ENCODE data around the gene CHAD. TPM values are rescaled to one million over a fixed set of nuclear protein-coding genes. Genes with fewer than 3 reads are reported as not detected.
"Not testable (repeated sequence)": the region's sequence is repeated elsewhere in the genome, so short reads cannot be mapped to it uniquely, and the experiment has no call there.

CHAD gene
- total and polyA plus RNA-seq, 2 experiments from 2014 or later: not detected

- Histone ChIP-seq H3K9ac (no peak overlapping the region), H3K4me3 (no peak overlapping the region), H3K9me2 (ENCODE audit: insufficient read depth) (no peaks in the 10 kb centered on the region), H3K27ac (no peak overlapping the region), H2AFZ (no peak overlapping the region), H3K4me2 (ENCODE audit: unreplicated experiment) (no peak overlapping the region), H4K20me1 (ENCODE audit: insufficient read depth) (no peaks in the 10 kb centered on the region), H3F3A (ENCODE audit: insufficient read depth) (peaks cover 25% of the 10 kb centered on the region), H3K9me3 (ENCODE audit: low read depth) (no peaks in the 10 kb centered on the region), H3K36me3 (ENCODE audit: low read depth) (no peaks in the 10 kb centered on the region), H3K27me3 (replicated peaks; ENCODE audit: insufficient read depth) (no peaks in the 10 kb centered on the region), H3K79me2 (ENCODE audit: insufficient read depth) (no peaks in the 10 kb centered on the region), H3K4me1 (ENCODE audit: insufficient read depth) (peaks cover 23% of the 10 kb centered on the region)
- WGBS, 2 experiments (ENCODE audit: low coverage in 1 of 2, low lambda C conversion rate in 2 of 2, missing lambda C conversion rate in 2 of 2): 34 to 45% methylated on average over 6 of the region's 6 CpGs
- DNase-seq: peak; percentile 66
- TF ChIP-seq EZH2phosphoT487 (IDR thresholded peaks at IDR 0.05; ENCODE audit: insufficient read depth, low read depth) (no peak), EZH2 (IDR thresholded peaks at IDR 0.05; ENCODE audit: insufficient read depth, poor library complexity, severe bottlenecking) (no peak)
- in situ Hi-C loops (cut with MboI): no loop called here
Observed at GRCh38 chr17:50423553-50424159, 45.0 kb downstream of the CHAD start.

DNA sequence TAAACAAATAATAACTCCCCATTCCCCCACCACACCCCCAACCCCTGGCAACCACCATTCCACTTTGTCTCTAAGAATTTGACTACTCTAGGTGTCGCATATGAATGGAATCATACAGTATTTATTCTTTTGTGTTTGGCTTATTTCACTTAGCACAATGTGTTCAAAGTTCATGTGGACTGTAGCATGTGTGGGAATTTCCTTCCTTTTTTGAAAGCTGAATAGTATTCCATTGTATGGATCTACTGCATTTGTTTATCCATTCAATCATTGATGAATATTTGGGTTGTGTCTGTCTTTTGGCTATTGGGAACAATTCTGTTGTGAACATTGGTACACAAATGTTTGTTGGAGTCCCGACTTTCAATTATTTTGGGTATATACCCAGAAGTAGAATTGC is 45.9 kb downstream of the CHAD start:
- in situ Hi-C loops (cut with MboI): no loop called here
- no peak for TF ChIP-seq EZH2phosphoT487 (IDR thresholded peaks at IDR 0.05; ENCODE audit: insufficient read depth, low read depth)
- no peak for TF ChIP-seq EZH2 (IDR thresholded peaks at IDR 0.05; ENCODE audit: insufficient read depth, poor library complexity, severe bottlenecking)
- Histone ChIP-seq H3K27me3 (replicated peaks; ENCODE audit: insufficient read depth) (no peaks in the 10 kb centered on the region), H3K4me3 (no peak overlapping the region), H3K79me2 (ENCODE audit: insufficient read depth) (no peaks in the 10 kb centered on the region), H3K27ac (no peak overlapping the region), H3K9me3 (ENCODE audit: low read depth) (no peaks in the 10 kb centered on the region), H3K36me3 (ENCODE audit: low read depth) (no peaks in the 10 kb centered on the region), H3K9me2 (ENCODE audit: insufficient read depth) (no peaks in the 10 kb centered on the region), H3F3A (ENCODE audit: insufficient read depth) (peaks cover 25% of the 10 kb centered on the region), H3K9ac (no peak overlapping the region), H2AFZ (no peak overlapping the region), H3K4me1 (ENCODE audit: insufficient read depth) (peaks cover 23% of the 10 kb centered on the region), H3K4me2 (ENCODE audit: unreplicated experiment) (no peak overlapping the region), H4K20me1 (ENCODE audit: insufficient read depth) (no peaks in the 10 kb centered on the region)
- no peak for DNase-seq
- WGBS, 2 experiments (ENCODE audit: low coverage in 1 of 2, low lambda C conversion rate in 2 of 2, missing lambda C conversion rate in 2 of 2): 94 to 98% methylated on average over 2 of the region's 2 CpGs

DNA sequence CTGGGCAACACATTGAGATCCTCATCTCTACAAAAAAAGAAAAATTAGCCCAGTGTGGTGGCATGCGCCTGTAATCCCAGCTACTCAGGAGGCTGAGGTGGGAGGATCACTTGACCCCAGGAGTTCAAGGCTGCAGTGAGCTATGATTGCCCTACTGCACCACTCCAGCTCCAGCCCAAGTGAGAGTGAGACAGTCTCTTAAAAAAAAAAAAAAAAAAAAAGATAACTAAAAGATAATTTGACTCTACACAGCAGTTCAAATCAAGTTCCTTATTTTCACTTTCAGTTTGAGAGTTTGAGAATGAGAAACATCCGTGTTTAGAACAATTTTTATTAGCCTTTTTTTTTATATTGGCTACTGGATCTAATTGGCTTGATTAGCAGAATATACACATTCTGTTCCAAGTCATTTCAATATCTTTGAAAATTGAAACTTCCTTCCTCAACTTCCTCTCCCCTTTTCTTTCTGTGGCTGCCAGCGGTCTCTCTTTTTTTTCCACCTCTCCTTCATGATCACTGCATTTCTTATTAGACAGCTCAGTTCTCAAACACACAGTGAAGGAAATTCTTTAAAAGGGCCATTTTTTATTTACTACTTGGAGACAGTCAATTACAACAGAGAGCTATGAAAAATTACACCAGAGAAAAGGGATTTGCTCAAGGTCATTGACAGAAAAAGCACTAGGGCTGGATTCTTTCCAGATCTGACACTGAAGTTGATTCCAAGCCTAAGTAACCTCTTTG is 47.2 kb downstream of the CHAD start:
- DNase-seq: peak; percentile 32
- Histone ChIP-seq H3K36me3 (ENCODE audit: low read depth) (no peaks in the 10 kb centered on the region), H3K4me3 (peak overlapping the region; percentile 57), H3K79me2 (ENCODE audit: insufficient read depth) (no peaks in the 10 kb centered on the region), H3K9me3 (ENCODE audit: low read depth) (no peaks in the 10 kb centered on the region), H3F3A (ENCODE audit: insufficient read depth) (peaks cover 19% of the 10 kb centered on the region), H3K27ac (peak overlapping the region; percentile 42), H3K4me1 (ENCODE audit: insufficient read depth) (peaks cover 20% of the 10 kb centered on the region), H3K4me2 (ENCODE audit: unreplicated experiment) (peak overlapping the region; percentile 67), H4K20me1 (ENCODE audit: insufficient read depth) (no peaks in the 10 kb centered on the region), H2AFZ (peak overlapping the region; percentile 82), H3K27me3 (replicated peaks; ENCODE audit: insufficient read depth) (no peaks in the 10 kb centered on the region), H3K9me2 (ENCODE audit: insufficient read depth) (no peaks in the 10 kb centered on the region), H3K9ac (peak overlapping the region; percentile 62)
- WGBS, 2 experiments (ENCODE audit: low coverage in 1 of 2, low lambda C conversion rate in 2 of 2, missing lambda C conversion rate in 2 of 2): 21 to 26% methylated on average over 3 of the region's 3 CpGs
- TF ChIP-seq EZH2phosphoT487 (IDR thresholded peaks at IDR 0.05; ENCODE audit: insufficient read depth, low read depth) (no peak), EZH2 (IDR thresholded peaks at IDR 0.05; ENCODE audit: insufficient read depth, poor library complexity, severe bottlenecking) (no peak)
- in situ Hi-C loops (cut with MboI): no loop called here

DNA sequence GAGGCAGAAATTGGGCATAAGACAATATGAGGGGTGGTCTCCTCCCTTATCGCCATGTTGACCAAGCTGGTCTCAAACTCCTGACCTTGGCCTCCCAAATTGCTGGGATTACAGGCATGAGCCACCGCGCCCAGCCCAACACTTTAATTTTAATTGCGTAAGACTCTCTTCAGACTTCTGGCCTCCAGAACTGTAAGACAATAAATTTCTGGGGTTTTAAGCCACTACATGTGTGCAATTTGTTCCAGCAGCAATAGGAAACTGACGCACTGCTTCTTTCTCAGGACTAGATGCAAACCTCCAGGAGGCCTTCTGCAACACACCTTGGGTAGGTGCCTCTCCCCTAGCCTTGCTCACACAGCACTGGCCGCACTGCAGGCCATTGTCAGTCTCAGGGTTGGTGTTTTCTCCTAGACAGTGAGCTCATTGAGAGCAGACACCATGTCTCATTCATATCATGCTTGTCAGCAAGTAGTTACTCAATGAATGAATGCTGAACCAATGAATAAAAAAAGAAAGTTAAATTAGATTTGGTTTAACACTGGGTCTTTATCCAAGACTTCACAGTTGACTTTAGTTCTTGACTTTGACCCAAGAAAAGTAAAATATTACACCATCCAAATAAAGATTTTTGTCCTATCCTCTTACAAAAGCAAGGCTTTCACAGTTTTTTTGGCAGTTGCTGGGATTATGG is 48.1 kb downstream of the CHAD start:
- H3K27ac ChIP-seq: peak overlapping the region; percentile 42
- 39 to 50% methylated on average over 6 of the region's 6 CpGs for WGBS, 2 experiments (ENCODE audit: low coverage in 1 of 2, low lambda C conversion rate in 2 of 2, missing lambda C conversion rate in 2 of 2)

DNA sequence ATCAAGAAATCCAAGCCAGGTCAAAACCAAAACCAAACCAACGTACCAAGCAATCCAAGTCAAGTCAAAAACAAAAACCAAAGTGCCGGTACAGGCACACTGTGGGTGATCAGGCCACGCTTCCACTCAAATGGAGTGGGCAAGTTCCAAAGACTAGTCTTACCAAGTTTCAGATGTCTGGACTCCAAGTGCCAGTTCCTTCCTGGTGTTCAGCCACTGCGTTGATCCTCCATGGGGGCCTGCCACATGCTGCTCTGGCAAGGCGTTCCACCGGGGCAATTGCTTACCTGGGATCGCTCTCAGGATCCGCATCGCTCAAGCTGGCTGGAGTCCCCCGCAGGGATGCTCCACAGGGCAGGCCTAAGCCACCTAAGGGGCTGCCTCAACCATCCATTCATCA is 49.1 kb downstream of the CHAD start:
- H3K4me2 ChIP-seq (ENCODE audit: unreplicated experiment); H4K20me1 ChIP-seq (ENCODE audit: insufficient read depth); H3K36me3 ChIP-seq (ENCODE audit: low read depth); H3K4me3 ChIP-seq; H3K79me2 ChIP-seq (ENCODE audit: insufficient read depth); H3K27ac ChIP-seq; H3K9ac ChIP-seq; in situ Hi-C loops (cut with MboI); H3K9me2 ChIP-seq (ENCODE audit: insufficient read depth); H2AFZ ChIP-seq; H3K27me3 ChIP-seq (replicated peaks; ENCODE audit: insufficient read depth); H3K9me3 ChIP-seq (ENCODE audit: low read depth); DNase-seq: not testable (repeated sequence)
- WGBS, 2 experiments (ENCODE audit: low coverage in 1 of 2, low lambda C conversion rate in 2 of 2, missing lambda C conversion rate in 2 of 2): 97 to 99% methylated on average over 10 of the region's 10 CpGs
- Histone ChIP-seq H3K4me1 (ENCODE audit: insufficient read depth) (peaks cover 20% of the 10 kb centered on the region), H3F3A (ENCODE audit: insufficient read depth) (peaks cover 18% of the 10 kb centered on the region)

More for the DNA sequence above, 48.1 kb downstream of the CHAD start:
- Histone ChIP-seq H3F3A (ENCODE audit: insufficient read depth) (peaks cover 18% of the 10 kb centered on the region), H3K36me3 (ENCODE audit: low read depth) (no peaks in the 10 kb centered on the region), H3K4me3 (peak overlapping the region; percentile 57; the same call in 1 of the 2 replicates), H2AFZ (peak overlapping the region; percentile 82), H3K4me2 (ENCODE audit: unreplicated experiment) (peak overlapping the region; percentile 67), H3K4me1 (ENCODE audit: insufficient read depth) (peaks cover 20% of the 10 kb centered on the region), H3K9me3 (ENCODE audit: low read depth) (no peaks in the 10 kb centered on the region), H3K79me2 (ENCODE audit: insufficient read depth) (no peaks in the 10 kb centered on the region), H3K9me2 (ENCODE audit: insufficient read depth) (no peaks in the 10 kb centered on the region), H4K20me1 (ENCODE audit: insufficient read depth) (no peaks in the 10 kb centered on the region), H3K9ac (peak overlapping the region; percentile 62), H3K27me3 (replicated peaks; ENCODE audit: insufficient read depth) (no peaks in the 10 kb centered on the region)
- peak; percentile 70 for DNase-seq
- TF ChIP-seq EZH2phosphoT487 (IDR thresholded peaks at IDR 0.05; ENCODE audit: insufficient read depth, low read depth) (no peak), EZH2 (IDR thresholded peaks at IDR 0.05; ENCODE audit: insufficient read depth, poor library complexity, severe bottlenecking) (no peak)
- in situ Hi-C loops (cut with MboI): no loop called here
